ENCODE measurements around the gene ARID1B.
"Not testable (repeated sequence)": the region's sequence is repeated elsewhere in the genome, so short reads cannot be mapped to it uniquely, and the experiment has no call there.

Gene ARID1B

DNA sequence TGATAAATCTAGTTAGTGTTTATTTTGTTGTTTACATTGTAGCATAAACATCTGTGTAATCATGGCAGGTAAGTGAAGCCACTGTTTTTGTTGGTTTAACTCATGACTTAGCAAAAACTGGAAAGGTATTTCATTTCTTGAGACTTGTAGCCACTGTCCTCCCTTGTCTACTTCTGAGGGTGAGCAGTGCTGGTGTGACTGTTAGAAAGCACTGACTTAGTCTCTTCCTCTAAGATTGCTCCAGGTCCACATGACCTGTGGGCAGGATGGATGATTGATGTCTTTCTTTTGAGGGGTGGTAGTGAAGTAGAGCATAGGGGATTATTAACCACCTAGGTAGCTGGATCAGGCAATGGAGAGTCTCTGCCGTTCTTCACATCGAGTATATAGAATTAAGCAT is 203.8 kb downstream of the ARID1B start:
- DNase-seq (ENCODE audit: extremely low read depth in 1 of 2, low read depth in 1 of 2), result no peak

DNA sequence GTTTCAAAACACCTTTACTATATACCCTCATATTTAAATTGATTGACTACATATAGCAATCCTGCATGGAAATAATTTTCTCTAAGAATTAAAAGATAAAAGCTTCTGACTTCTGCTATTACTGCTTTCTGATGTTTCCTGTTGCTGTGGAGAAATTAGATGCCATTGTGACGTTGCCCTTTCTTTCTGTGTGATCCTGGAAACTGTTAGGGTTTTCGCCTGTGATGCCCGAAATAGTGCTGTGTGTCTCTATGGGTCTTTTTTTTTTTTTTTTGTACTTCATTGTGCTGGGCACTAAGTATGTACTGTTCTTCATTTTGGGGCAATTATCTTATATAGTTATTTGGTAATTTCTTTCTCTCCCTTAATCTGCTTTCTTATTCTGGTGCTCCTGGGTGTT is 205.0 kb downstream of the ARID1B start:
- no peak for DNase-seq (ENCODE audit: extremely low read depth in 1 of 2, low read depth in 1 of 2)

DNA sequence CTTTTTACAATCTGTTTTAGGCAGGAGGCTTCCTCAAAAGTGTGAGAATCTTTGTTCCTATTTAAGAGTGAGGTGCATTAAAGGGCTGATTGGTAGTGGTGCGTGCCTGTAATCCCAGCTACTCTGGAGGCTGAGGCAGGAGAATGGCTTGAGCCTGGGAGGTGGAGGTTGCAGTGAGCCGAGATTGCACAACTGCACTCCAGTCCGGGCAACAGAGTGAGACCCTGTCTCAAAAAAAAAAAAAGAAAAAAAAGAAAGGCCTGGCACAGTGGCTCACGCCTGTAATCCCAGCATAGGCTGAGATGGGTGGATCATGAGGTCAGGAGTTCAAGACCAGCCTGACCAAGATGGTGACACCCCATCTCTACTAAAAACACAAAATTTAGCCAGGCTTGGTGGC is 205.7 kb downstream of the ARID1B start:
- not testable (repeated sequence) for DNase-seq (ENCODE audit: extremely low read depth in 1 of 2, low read depth in 1 of 2)

DNA sequence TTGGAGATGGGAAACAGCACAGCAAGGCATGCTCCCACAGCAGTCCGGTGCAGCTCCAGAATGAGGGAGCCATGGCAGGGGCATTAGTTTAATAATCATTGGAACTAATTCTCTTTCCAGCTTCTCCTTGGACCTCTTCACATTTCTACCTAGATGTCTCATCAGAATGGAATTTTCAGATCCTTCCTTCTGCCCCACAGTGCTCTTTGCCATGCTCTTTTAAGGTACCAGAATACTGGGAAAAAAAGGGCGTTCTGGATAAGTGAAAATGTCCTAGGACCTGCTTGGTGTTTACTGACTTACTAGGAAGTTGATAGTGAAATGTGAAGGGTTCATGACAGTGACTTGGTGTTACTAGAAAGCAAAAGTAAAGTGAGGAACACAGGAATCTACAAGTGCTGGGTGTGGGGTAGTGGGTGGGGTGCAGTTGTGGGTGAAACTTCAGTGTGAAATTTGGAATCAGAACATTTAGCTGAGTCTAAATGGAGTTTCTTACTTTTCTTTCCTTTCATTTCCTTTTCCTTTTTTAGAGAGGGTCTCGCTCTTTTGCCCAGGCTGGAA is 207.1 kb downstream of the ARID1B start:
- DNase-seq (ENCODE audit: extremely low read depth in 1 of 2, low read depth in 1 of 2), result no peak

DNA sequence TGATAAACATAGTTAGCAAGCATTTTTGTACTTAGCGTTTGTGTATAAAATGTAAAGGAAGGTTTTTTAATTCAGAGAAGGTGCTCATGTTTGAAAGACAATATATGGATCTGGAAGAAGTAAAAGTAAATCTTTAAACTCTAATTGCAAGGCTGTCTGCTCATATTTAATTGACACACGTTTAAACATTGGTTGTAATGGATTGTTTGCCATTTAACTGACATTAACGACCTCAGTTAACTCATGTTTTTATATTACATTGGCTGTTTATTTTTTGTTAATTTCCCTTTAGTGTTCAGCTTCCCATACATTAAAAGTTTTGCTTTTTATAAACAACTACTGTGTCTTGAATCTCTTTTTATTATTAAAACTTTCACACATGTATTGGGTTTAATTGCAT is 208.1 kb downstream of the ARID1B start:
- DNase-seq (ENCODE audit: extremely low read depth in 1 of 2, low read depth in 1 of 2), result no peak

DNA sequence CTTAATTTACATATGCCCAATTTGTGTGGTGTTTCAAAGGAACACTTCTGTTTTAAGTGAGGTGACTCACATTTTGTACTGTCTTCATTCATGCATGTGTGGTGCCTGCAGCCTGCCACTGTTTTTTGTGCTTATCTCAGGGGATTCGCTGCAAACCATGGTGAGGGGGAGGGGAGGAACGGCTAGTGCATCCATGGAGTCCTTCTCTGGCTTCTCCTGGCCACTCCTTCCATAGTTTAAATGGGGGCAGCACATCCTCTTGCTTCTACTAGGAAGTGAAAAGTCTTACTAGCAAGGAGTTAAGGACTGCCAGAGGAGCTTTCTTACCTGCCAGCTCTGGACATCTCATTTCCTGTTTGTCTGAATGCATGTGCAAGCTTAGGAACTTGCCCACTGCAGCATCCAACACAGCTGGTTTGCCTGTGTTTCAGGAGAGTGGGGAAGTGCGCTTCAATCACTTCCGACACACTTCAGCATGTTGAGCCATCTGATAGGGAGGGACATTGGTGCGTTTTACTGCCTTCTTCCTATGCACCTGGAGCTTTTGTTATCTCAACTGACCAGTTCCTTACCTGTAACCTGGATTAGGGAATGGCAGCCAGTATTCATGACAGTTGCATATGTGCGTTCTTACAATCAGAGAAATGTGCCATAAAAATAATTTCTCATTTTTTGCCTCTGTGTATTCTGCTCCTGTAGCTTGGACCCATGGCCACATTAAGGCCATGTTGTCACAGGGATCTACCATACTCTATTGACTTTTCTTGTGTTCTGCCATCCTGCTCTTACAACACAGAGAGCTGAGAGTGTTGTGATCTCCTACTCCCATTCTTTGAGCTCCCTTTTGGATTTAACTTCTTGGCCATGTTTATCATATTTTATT is 211.3 kb downstream of the ARID1B start:
- no peak for DNase-seq (ENCODE audit: extremely low read depth in 1 of 2, low read depth in 1 of 2)

DNA sequence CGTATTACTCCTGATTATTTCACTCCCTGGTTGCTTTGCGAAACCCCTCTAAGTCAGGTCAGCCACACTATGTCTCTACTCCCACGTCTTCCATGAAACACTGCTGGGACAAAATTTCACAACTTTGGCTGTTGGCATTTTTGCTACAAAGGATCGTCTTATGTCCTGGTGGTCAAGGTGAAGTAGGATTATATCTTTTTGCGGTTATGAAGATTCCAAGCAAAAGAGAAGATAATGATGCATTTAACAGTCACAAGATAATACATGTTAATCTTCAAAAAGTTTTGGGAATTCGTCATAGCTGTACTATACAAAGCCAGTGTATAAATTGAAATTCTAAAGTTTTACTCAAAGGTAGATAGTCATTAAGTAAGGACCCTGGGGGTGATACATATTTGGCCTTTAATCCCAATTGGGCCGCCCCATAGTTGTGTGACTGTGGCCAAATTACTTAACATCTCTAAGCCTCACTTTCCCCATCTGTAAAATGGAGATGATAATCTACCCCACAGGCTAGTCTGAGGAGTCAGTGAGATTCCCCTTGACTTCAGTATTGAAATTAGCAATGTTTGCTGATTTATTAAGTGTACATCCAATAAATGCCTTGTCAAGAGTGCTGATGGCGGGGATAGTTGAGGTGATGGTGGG is 212.1 kb downstream of the ARID1B start:
- DNase-seq (ENCODE audit: extremely low read depth in 1 of 2, low read depth in 1 of 2), result no peak

DNA sequence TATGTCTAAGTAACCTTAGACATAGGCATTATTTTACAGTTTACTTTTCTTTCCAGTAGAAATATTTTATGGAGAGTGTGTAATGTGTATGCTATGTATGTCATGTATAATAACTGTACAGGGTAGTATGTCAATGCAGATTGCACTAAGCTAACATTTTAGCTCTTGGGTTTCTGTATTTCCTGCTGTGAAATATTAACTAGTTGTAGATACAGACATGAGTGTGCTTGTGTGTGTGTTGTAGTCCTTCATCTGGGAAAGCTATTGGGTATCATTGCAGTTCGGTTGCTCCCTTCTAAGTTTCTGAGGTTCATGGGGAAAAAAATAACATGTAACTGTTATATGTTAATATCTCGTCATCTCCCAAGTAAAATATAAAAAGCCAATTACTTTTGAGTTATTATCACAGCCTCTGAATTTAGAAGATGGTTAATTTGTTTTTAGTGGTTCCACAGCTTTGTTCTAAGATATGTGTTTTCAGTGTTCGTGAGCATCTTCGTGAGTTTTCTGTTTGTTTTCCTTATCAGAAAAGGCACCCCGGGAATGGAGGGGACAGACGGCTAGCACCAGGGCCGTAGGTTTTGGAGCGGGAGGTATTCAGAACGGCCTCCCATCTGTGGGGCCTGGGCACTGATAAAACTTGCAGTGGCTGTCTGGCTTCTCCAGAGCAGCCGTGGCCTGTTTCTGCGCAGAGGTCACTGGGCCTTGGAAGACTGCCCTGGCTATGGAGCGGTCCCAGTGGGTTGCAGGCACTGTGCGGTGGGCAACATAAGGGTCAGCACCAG is 215.0 kb downstream of the ARID1B start:
- no peak for DNase-seq (ENCODE audit: extremely low read depth in 1 of 2, low read depth in 1 of 2)

DNA sequence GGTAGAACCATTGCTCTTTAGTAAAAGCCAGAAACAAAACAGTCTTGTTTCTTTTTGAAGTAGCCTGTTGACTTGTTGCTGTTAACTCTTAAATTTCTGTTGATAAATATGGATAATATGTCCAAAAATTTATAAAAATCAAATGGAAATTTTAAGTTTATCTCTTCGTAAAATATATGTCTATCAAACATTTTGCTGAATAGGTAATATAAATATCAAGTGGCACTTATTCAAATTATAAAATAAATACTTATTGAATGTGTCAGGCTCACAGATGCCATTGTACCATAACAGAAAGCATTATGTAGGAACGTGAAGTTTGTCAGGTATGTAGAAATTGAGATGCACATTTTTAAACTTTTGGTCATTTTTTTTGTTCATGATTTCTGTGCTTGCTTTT is 216.5 kb downstream of the ARID1B start:
- no peak for DNase-seq (ENCODE audit: extremely low read depth in 1 of 2, low read depth in 1 of 2)

DNA sequence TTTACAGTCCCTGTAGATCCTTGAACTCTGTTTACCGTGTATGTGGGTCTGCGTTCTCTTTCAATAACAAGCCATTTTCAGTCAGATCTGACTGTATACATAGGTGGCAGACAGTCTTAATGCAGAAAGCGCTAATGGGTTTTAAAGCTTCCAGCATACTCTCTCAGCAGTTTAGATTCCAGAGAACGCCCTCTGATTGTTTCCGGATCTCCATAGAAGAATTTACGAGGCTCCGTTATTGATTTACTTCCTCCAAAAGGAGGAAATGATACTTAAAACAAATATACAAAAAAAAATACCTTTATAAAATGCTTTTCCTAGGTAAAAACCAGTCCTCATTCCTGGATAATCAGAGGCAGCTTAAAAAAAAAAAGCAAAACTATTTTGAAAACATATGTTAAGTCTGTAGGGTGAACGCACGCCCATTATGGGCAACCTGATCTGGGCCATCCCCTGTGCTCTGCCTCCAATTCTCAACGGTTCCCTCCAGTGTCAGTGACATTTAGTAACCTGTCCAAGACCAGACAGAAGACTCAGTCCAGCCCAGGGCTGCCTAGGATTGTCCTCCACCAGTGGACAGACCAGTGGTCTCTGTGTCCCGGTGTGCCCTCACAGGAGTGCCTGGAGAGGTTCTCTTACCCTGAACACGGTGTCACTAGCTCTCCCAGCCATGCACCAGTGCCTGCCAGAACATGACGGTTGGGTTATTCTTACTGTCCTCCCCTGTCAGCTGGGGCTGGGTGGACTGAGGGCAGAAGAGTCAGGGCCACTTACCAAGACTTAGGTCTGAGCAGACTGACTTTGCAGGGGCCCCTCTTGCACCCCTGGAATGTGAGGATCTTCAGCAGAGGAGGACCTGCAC is 217.3 kb downstream of the ARID1B start:
- no peak for DNase-seq (ENCODE audit: extremely low read depth in 1 of 2, low read depth in 1 of 2)

DNA sequence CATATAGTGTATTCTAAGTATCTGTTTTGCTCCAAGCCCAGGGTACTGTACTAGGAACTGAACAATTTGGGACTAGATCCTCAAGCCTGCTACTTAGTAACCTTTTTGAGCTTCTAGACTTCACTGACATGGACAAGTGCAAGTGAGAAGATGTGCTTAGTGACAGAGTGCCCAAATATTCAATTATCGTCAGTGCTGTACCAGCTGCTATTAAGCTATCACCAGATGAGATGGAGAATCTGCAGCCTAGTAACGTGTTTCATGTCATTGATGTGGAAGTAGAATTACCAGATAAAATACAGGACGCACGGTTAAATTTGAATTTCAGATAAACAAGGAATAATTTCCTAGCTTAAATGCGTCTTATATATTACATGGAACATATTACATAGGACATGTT is 218.3 kb downstream of the ARID1B start:
- DNase-seq (ENCODE audit: extremely low read depth in 1 of 2, low read depth in 1 of 2), result no peak

DNA sequence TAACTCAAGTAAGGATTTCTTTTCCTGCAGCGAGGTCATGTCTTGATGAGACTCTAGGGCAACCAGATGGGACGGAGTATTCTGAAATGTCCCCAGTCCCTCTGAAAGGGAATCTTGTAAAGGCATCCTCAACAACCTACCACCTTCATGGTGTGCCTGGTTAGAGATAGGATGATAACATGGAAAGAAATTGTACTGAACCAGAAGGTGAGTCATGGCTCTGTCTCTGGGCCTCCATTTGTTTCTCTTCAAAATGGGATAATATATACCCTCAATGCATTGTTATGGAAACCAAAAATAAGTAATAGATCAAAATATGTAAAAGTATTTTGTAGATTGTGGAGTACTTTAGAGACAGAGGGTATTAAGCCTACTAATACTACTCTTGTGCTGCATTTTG is 219.1 kb downstream of the ARID1B start:
- DNase-seq (ENCODE audit: extremely low read depth in 1 of 2, low read depth in 1 of 2), result no peak

DNA sequence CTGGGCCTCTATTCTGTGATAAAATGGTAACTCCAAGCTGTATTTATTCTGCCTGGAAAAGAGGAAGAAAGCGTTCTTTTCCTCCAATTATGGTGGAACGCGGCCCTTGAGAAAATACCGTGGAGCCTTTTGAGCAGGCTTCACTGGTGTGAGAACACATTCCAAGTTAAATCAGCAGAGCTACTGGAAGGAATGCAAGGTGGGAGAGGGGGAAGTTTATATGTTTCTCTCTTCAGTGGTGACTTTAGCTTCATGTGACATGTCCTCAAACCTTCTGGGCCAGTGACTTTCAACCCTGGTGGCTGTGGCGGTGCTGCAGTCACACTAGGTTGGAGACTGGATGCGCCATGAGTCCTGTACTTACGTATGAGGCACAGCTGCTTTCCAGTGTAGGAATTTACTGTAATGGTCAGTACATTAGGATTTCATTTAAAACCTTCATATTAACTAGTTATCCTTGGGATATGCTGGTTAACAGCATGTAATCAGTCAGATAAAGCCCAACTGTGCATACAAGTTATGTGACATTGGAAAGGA is 221.7 kb downstream of the ARID1B start:
- no peak for DNase-seq (ENCODE audit: extremely low read depth in 1 of 2, low read depth in 1 of 2)

DNA sequence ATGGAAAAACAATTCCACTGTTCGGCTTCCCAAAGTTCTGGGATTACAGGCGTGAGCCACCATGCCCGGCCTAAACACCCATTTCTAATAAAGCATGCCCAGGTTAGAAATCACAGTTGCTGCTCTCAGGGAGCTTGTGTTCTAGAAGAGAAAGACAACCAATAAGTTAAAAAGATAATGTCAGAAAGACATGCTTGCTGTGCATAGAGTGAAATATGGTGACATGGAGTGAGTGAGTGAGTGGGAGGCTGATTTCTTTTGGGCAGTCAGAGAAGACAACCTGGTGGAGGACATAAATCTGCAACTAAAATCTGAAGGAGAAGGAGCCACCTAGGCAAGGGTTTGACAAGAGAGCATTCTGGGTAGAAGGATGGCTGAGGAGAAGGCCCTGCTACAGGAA is 222.6 kb downstream of the ARID1B start:
- no peak for DNase-seq (ENCODE audit: extremely low read depth in 1 of 2, low read depth in 1 of 2)

DNA sequence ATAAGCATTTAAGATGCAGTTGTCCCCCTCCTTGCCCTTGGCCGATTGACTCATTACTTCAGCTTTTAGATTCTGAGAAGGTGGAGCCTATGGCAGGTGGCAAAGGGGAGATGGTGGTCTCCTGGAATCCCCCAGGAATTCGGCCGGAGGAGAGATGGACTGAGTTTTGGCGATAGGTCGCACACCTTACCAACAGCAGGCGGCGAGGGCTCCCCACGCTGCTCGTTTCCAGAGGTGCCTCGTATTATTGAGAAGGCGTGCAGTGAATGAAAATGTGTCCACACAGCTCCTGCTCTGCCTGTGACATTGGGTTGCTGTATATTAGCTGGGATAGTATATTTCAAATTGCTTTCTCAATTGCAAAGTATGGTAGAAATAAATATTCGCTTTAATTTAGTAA is 224.5 kb downstream of the ARID1B start:
- no peak for DNase-seq (ENCODE audit: extremely low read depth in 1 of 2, low read depth in 1 of 2)

DNA sequence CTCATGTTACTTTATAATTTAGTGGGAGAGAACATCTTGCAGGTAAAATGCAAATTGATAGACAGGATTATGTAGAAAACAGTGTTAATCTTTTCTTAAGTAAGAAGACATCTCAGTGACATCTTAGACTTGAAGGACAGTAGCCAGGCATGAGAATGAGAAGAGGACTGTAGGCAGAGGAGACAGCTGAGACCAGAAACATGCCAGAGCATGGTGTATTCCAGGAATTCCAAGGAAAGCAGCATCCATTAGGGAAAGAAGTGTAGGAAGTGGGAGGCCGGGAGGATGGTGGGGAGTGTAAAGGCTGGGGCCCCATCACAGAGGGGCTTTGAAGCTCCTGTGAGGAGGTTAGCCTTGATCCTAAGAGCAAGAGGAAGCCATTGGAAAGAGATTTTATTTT is 225.6 kb downstream of the ARID1B start:
- DNase-seq (ENCODE audit: extremely low read depth in 1 of 2, low read depth in 1 of 2), result no peak

DNA sequence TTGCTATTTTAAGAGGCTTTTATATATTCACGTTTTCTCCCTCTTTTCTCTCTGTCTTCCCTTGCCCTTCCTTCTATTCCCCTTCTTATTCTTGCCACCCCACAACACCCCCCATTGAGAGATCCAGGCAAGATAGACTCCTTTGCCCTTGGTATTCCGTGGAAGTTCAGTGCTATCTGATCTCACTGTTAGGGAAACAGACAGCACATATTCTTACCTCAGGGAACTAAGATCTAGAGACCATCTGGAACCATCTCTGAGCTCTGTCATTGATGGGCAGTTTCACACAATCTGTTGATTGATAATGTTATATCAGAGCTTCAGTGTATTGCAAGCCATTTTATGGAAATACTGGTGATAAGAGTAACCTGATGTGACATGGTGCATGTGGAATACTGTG is 228.8 kb downstream of the ARID1B start:
- DNase-seq (ENCODE audit: extremely low read depth in 1 of 2, low read depth in 1 of 2), result no peak

DNA sequence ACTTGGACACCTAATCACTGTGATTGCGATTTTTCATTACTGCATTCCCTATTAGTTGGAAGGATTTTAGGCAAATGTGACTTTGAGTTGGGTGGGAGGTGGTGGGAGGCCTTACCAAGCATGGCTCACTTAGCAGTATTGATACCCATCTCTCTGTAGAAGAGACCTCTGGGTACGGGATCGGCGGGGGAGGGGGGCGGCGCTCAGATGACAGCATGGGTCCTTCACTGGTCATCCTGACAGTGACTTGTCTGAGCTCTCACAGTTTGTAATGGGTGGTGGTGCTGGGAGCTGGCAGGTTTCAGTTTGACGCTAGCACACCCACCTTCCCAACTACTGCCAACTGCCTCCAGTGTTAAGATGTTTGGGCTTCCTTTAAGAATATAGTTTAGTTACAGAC is 231.4 kb downstream of the ARID1B start:
- DNase-seq (ENCODE audit: extremely low read depth in 1 of 2, low read depth in 1 of 2), result no peak

DNA sequence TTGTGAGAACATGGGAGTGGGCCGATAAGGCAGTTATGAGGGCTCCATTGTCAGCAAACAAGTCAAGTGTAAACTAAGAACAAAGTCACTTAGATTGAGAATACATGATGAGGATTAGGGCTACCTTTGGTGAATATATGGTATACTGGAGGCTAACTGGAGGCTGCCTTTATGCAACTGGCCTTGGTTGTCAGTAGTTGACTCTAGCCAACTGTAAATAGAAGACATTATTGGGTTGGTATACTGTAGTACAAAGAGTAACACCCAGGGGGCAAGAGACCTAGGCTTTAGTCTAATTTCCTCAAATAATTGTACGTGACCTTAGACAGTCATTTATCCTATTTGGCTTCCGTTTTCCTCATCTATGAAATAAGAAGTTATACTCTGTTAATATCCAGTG is 235.2 kb downstream of the ARID1B start:
- DNase-seq (ENCODE audit: extremely low read depth in 1 of 2, low read depth in 1 of 2), result no peak

DNA sequence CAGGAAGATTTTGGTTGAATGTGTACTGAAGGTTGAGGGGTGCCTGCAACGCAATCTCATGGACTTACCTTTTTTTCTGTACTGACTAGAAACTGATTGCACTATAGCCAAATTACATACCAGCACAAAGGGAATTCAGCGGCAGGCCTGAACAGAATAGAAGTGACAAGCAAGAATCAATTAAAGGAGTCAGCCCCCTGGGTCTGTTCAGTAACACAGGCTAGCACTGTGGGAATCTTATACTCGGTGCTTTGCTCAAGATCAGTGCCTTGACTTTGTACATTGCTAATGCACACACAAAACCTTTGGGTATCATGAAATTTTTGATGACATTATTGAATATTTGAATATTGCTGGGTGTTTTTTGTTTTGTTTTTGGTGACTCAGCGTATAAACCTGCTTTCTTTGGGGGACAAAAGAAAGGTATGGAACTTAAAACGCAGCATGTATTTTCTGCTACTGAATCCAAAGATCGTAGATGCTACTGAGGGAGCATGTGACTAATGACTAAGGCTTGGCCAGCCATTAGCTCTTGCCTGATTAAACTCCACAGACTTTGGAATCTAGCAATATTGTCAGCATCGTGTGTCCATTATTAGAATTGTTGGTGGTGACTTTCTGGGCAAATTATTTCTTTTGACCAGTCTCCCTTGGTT is 236.6 kb downstream of the ARID1B start:
- no peak for DNase-seq (ENCODE audit: extremely low read depth in 1 of 2, low read depth in 1 of 2)
